Fibroblast of the aortic adventitia (primary cell): ENCODE measurements around the gene PDE7B. TPM values are rescaled to one million over a fixed set of nuclear protein-coding genes. Genes with fewer than 3 reads are reported as not detected.

Source experiments
- DNase-seq: peaks from one replicate; pipeline ENCODE4 v3.0.0-alpha.2; 2010; ENCODE audit warnings: low read depth
- H3K4me3 ChIP-seq: 2 replicates; pipeline ENCODE4 v1.5.1; 2011; ENCODE audit warnings: low read depth, mild to moderate bottlenecking, control low read depth, low read length, moderate library complexity
- total RNA-seq: library from RNA; depleted of rRNA; stranded (reverse); fragments of >200 nt; gene quantifications from 2 replicates; pipeline ENCODE4 v1.2.3, GENCODE V29; 2012; ENCODE audit warnings: low replicate concordance
- TF ChIP-seq, protein P1 (sequence below): IDR thresholded peaks from 2 replicates; pipeline ENCODE4 v1.5.1; 2011; ENCODE audit warnings: mild to moderate bottlenecking, low read length, control low read depth, inconsistent platforms; ENCODE audit not compliant: insufficient read depth

PDE7B gene
- total RNA-seq, 1 donor, result 23.9 TPM

DNA sequence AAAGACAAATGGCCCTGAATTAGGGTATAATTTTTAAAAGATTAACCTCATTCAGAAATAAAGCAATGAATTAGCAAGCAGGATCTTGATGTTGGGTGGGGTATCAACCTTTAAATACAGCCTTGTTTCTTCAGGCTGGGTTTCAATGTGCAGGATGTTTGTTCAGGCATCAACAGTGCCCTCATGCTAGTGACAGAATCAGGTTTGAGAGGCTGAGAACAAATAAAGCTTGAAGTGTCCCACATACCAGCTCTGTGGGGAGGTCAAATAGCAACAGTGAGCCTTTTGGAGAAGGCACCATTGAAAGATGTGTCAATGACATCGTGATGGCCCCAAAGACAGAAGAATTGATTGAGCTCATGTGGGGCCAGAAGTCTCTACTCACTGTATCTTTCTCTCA is 330.4 kb downstream of the PDE7B start:
- no peak overlapping the region for H3K4me3 ChIP-seq
- DNase-seq, result no peak
- TF ChIP-seq, protein P1, sequence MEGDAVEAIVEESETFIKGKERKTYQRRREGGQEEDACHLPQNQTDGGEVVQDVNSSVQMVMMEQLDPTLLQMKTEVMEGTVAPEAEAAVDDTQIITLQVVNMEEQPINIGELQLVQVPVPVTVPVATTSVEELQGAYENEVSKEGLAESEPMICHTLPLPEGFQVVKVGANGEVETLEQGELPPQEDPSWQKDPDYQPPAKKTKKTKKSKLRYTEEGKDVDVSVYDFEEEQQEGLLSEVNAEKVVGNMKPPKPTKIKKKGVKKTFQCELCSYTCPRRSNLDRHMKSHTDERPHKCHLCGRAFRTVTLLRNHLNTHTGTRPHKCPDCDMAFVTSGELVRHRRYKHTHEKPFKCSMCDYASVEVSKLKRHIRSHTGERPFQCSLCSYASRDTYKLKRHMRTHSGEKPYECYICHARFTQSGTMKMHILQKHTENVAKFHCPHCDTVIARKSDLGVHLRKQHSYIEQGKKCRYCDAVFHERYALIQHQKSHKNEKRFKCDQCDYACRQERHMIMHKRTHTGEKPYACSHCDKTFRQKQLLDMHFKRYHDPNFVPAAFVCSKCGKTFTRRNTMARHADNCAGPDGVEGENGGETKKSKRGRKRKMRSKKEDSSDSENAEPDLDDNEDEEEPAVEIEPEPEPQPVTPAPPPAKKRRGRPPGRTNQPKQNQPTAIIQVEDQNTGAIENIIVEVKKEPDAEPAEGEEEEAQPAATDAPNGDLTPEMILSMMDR, result no peak

DNA sequence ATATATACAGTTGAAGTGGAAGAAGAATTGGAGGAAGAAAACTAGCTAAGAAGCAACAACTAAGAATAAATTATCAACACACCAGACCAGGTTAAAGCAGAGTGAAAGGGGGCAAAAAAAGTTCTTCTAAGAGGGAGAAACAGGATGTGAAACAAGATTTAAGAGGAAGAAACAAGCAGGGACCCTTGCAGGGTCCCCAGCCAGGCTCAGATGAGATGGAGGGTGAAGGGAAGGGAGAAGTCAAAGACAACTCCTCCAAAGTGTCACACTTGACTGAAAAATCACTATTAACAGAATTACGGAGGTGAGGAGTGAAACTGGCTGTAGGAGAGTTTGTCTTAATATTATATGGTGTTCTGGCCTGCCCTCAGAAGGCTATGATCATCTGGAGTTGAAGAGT is 333.2 kb downstream of the PDE7B start:
- DNase-seq, result no peak
- H3K4me3 ChIP-seq, result no peak overlapping the region

DNA sequence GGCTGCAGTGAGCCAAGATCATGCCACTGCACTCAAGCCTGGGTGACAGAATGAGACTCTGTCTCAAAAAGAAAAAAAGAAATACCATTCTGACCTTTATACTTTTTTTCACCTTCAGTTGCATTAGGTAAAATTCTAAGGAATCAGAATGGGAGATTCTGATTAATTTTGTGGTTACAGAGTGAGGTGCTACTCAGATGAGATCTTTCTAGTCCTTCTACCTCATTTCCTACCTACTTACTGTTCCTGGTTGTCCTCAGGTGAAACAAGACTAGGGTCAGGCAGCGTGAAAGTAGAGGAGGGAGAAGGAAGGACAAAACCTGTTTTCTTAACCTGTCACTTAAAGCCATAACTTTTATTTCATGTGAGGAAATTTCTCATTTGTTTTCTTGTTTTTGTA is 334.9 kb downstream of the PDE7B start:
- no peak for DNase-seq
- TF ChIP-seq, protein P1, result no peak
- H3K4me3 ChIP-seq, result no peak overlapping the region

More for the DNA sequence above, 333.2 kb downstream of the PDE7B start:
- TF ChIP-seq, protein P1, result no peak

DNA sequence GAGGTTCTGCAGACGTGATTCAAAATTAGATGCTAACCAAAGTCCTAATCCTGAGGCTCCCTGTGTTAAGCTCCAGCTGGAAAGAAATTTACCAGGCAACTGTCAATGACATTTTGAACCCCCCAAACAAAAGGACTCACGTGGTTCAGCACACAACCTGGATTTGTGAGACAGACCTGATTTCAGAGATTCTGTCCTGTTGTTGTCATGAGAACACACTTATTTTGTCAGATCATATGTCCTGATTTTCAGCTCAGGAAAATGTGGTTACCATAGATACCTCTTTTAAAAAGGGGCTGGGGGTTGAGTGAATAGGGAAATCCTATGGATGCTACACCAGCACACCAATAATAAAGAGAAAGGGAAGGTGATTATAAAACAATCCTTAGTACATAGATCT is 337.0 kb downstream of the PDE7B start:
- no peak for DNase-seq
- TF ChIP-seq, protein P1, result no peak
- no peak overlapping the region for H3K4me3 ChIP-seq

DNA sequence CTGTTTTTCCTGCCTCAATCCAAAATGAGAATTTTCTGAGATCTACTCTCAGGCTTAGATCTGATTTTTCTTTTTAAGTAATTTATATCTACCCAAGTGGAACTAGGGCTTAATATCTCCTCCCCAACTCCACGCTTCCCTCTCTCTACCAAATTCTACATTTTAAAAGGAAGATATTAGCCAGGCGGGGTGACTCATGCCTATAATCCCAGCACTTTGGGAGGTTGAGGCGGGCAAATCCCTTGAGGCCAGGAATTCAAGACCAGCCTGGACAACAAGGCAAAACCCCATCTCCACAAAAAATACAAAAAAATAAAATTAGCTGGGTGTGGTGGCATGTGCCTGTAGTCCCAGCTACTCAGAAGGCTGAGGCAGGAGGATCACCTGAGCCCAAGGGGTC is 337.6 kb downstream of the PDE7B start:
- TF ChIP-seq, protein P1, result no peak
- DNase-seq, result no peak

DNA sequence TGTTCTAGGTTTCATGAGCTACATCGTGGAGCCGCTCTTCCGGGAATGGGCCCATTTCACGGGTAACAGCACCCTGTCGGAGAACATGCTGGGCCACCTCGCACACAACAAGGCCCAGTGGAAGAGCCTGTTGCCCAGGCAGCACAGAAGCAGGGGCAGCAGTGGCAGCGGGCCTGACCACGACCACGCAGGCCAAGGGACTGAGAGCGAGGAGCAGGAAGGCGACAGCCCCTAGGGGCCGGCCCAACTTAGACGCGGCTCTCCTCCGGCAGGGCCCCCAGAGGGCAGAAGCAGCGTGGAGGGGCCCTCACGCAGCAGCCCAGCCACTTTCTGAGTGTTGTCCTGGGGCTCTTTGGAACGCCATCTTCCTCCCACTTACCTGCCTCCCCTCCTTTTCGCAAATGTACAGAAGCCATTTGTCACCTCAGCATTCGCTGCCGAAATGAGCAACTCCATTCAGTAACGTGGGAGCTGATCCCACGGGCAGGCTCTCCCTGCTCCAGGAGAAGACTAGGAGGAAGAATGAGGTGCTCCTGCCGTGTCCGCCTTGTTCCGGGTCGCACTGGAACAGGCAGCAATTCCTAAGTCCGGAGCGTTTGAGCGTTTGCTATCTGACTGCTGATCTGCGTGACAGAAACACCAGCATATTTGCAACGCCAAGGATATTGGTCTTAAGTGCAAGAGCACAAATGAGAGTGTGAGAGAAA is 340.3 kb downstream of the PDE7B start:
- TF ChIP-seq, protein P1, result no peak
- DNase-seq, result no peak
- H3K4me3 ChIP-seq, result no peak overlapping the region

More for the DNA sequence above, 337.6 kb downstream of the PDE7B start:
- no peak overlapping the region for H3K4me3 ChIP-seq

DNA sequence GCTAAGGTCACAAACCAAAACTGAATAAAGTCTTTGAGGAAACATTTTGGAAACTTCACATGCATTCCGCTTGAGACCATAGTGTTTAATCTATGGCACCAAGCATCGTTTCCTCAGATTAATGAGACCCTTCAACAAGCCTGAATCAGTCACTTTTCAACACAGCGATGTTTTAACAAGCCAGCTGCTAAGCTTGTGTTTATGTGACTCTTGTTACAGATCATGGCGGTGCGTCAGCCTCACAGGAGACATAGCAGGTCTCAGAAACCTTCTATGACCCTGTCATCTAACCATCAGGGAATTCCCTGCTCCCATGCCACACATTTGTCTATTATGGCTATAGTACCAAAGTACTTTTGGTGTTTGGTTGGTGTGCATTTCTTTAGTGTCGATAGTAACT is 341.4 kb downstream of the PDE7B start:
- TF ChIP-seq, protein P1, result no peak
- no peak for DNase-seq
- no peak overlapping the region for H3K4me3 ChIP-seq
